A549 (cell line): ENCODE data around the gene LIMA1. TPM values are rescaled to one million over a fixed set of nuclear protein-coding genes. Genes with fewer than 3 reads are reported as not detected.

ENCODE experiments used
- ATAC-seq, 2 experiments: fragments of 200-7000 bp in 1 of 2; fragments of >200 bp in 1 of 2; cut with Nextera tagmentation in 1 of 2; cut with Tn5 transposase in 1 of 2; 3 replicates each; pipeline versions ENCODE4 v1.8.0 to v1.9.1; 2018 to 2020; ENCODE audit warnings: mild to moderate bottlenecking in 1 of 2, moderate library complexity in 1 of 2
- CTCF ChIA-PET: fragments of 300-600 bp; sonication (Branson Sonifier 250); formaldehyde crosslinking; extraction: SDS; loops from one replicate; lab custom pipeline; 2021; ENCODE audit warnings: antibody characterized with exemption, inconsistent platforms; lab: Yijun Ruan, JAX
- POLR2A ChIA-PET: fragments of 350-600 bp; formaldehyde crosslinking; extraction: SDS; loops from one replicate; lab custom pipeline; 2021; ENCODE audit warnings: antibody characterized with exemption, inconsistent platforms; lab: Yijun Ruan, JAX
- DNase-seq, 2 experiments: peaks; one replicate each; pipeline versions ENCODE4 v3.0.0 to v3.0.0-alpha.2; 2011 to 2016; ENCODE audit warnings: low read depth in 1 of 2, low spot score in 1 of 2
- FAIRE-seq: peaks from 2 replicates; lab custom pipeline; 2011; peaks lifted over from hg19 to GRCh38; lab: Jason Lieb, UNC
- H3K27ac ChIP-seq, 2 experiments: fragments of >200 bp; sonication (Bioruptor Twin); formaldehyde crosslinking; 3 replicates each; pipeline ENCODE4 v1.5.1; 2016 to 2017
- H3K4me1 ChIP-seq: fragments of >200 bp; sonication (Bioruptor Twin); formaldehyde crosslinking; 3 replicates; pipeline ENCODE4 v1.6.1; 2016
- H3K4me2 ChIP-seq: fragments of >200 bp; sonication (Bioruptor Twin); formaldehyde crosslinking; 3 replicates; pipeline ENCODE4 v1.6.1; 2016
- H3K4me3 ChIP-seq: fragments of >200 bp; sonication (Bioruptor Twin); formaldehyde crosslinking; 3 replicates; pipeline ENCODE4 v1.5.1; 2016
- H3K9me3 ChIP-seq: fragments of >200 bp; sonication (Bioruptor Twin); formaldehyde crosslinking; 3 replicates; pipeline ENCODE4 v1.6.1; 2016
- CHD2 ChIP-seq: fragments of 150-350 bp; IDR thresholded peaks from 2 replicates; pipeline ENCODE4 v1.6.1; 2014; ENCODE audit warnings: low read length; ENCODE audit not compliant: partially characterized antibody
- CTCF ChIP-seq: fragments of >200 bp; sonication (Bioruptor Twin); formaldehyde crosslinking; IDR thresholded peaks from 3 replicates; pipeline ENCODE4 v1.5.1; 2016
- EHMT2 ChIP-seq: fragments of 200-600 bp; sonication (generic); IDR thresholded peaks from 2 replicates; pipeline ENCODE4 v1.6.1; 2016; ENCODE audit warnings: antibody characterized with exemption, low read depth, mild to moderate bottlenecking, moderate library complexity
- ESRRA ChIP-seq: fragments of 150-350 bp; IDR thresholded peaks from 2 replicates; pipeline ENCODE4 v1.6.1; 2014; ENCODE audit warnings: mild to moderate bottlenecking, low read length, borderline replicate concordance
- FOSB ChIP-seq: fragments of 250-450 bp; sonication (Bioruptor Pico); IDR thresholded peaks from 2 replicates; pipeline ENCODE4 v1.5.0; 2020; ENCODE audit warnings: mild to moderate bottlenecking, moderate library complexity
- FOSL2 ChIP-seq, 2 experiments: fragments of 450-650 bp in 1 of 2; fragments of >200 bp in 1 of 2; sonication (Bioruptor Twin) in 1 of 2; formaldehyde crosslinking; IDR thresholded peaks; 2 replicates each; pipeline versions ENCODE4 v1.5.0 to v1.6.1; 2016 to 2020; ENCODE audit warnings: mild to moderate bottlenecking in 1 of 2, moderate library complexity in 1 of 2
- HMGXB4 ChIP-seq: fragments of 250-450 bp; sonication (Bioruptor Pico); IDR thresholded peaks from 2 replicates; pipeline ENCODE4 v1.5.0; 2021; ENCODE audit warnings: mild to moderate bottlenecking, moderate library complexity, borderline replicate concordance
- HOXB5 ChIP-seq: fragments of 250-450 bp; sonication (Bioruptor Pico); IDR thresholded peaks from 2 replicates; pipeline ENCODE4 v1.5.0; 2020; ENCODE audit warnings: mild to moderate bottlenecking, moderate library complexity
- JUNB ChIP-seq: fragments of >200 bp; sonication (Bioruptor Twin); formaldehyde crosslinking; IDR thresholded peaks from 2 replicates; pipeline ENCODE4 v1.6.1; 2016
- MAFK ChIP-seq: fragments of 450-650 bp; IDR thresholded peaks from 2 replicates; pipeline ENCODE4 v1.6.1; 2014; ENCODE audit not compliant: partially characterized antibody
- MAX ChIP-seq: IDR thresholded peaks from 2 replicates; pipeline ENCODE4 v1.6.1; 2012
- MAZ ChIP-seq: fragments of 150-350 bp; IDR thresholded peaks from 2 replicates; pipeline ENCODE4 v1.6.1; 2014; ENCODE audit warnings: antibody characterized with exemption, low read depth, low read length, borderline replicate concordance
- NFE2L2 ChIP-seq: fragments of 150-350 bp; conservative IDR thresholded peaks from 2 replicates; pipeline ENCODE4 v1.6.1; 2014; ENCODE audit warnings: low read length
- POLR2AphosphoS2 ChIP-seq: conservative IDR thresholded peaks from 2 replicates; pipeline ENCODE4 v1.6.1; 2012; ENCODE audit warnings: low read length, improper control_type of control experiment, inconsistent platforms
- REST ChIP-seq: fragments of 200-600 bp; sonication (generic); IDR thresholded peaks from 2 replicates; pipeline ENCODE4 v1.6.1; 2016; ENCODE audit warnings: antibody characterized with exemption, mild to moderate bottlenecking, moderate library complexity
- WGBS: methylation state at CpG from one replicate; pipeline ENCODE4 v1.1.6; 2017; ENCODE audit errors: missing lambda C conversion rate; 5-methylcytosine and 5-hydroxymethylcytosine counted together
- polyA plus RNA-seq, 4 experiments: library from polyadenylated mRNA; depleted of rRNA in 3 of 4; stranded (reverse); fragments of >200 nt; fragmentation: RNase III in 1 of 4; extraction: RNeasy Plus Mini Kit Qiagen cat#74134 plus additional on column Dnase treatment in 1 of 4; gene quantifications; 2 replicates in 3 of 4; 3 replicates in 1 of 4; pipeline ENCODE4 v1.2.3, GENCODE V29; 2011 to 2017

LIMA1 gene
- polyA plus RNA-seq, 2 of the 4 experiments (the other 2 are of a cell fraction): 9.0 to 23.4 TPM

GRCh38 chr12:50246873-50247612 lies 36.3 kb downstream of the LIMA1 start (continued):
- TF ChIP-seq REST: no peak
- TF ChIP-seq, all 56 proteins: peak for 8

- ATAC-seq: peak in 1 of 2 experiments; percentile 24; a peak in 3 of 6 replicates
- 68% methylated on average over 7 of the region's 7 CpGs for WGBS
- TF ChIP-seq MAFK (no peak), JUNB (no peak), CHD2 (no peak), ESRRA (no peak), FOSB (no peak), MAZ (no peak), MAX (no peak), NFE2L2 (no peak), FOSL2 (IDR thresholded peaks at IDR 0.05) (no peak), FOSL2 (CRISPR knock-in tag; IDR thresholded peaks at IDR 0.05) (no peak), HMGXB4 (no peak), REST (no peak), CTCF (no peak), POLR2AphosphoS2 (no peak), EHMT2 (no peak), HOXB5 (no peak)
- FAIRE-seq: no peak
- peak overlapping the region; percentile 54 for H3K4me2 ChIP-seq
- H3K9me3 ChIP-seq: no peaks in the 10 kb centered on the region
- no peak for DNase-seq
- POLR2A ChIA-PET: interaction anchor here (0.6 to 1.1 kb wide), 2 partner anchors 25 to 161 kb away, joined by 4 to 6 read pairs; partner anchors contain the start of gene SMARCD1
- H3K4me1 ChIP-seq: peaks cover 65% of the 10 kb centered on the region
- H3K27ac ChIP-seq: peak overlapping the region; percentile 65 to 78
- CTCF ChIA-PET: interaction anchor here (0.7 to 1.6 kb wide), 5 partner anchors 11 to 81 kb away, joined by 3 to 6 read pairs (median 4); no protein-coding TSS in a partner anchor
- H3K4me3 ChIP-seq: no peak overlapping the region; the same call in 2 of the 3 replicates
Measured at GRCh38 chr12:50246197-50246865, 37.0 kb downstream of the LIMA1 start.
